ENCODE data around the gene CPA5. TPM values are rescaled to one million over a fixed set of nuclear protein-coding genes. Genes with fewer than 3 reads are reported as not detected.

Gene CPA5
- total and polyA plus RNA-seq, 9 donors = 0.55 to 6.3 (median 1.9) TPM

DNA sequence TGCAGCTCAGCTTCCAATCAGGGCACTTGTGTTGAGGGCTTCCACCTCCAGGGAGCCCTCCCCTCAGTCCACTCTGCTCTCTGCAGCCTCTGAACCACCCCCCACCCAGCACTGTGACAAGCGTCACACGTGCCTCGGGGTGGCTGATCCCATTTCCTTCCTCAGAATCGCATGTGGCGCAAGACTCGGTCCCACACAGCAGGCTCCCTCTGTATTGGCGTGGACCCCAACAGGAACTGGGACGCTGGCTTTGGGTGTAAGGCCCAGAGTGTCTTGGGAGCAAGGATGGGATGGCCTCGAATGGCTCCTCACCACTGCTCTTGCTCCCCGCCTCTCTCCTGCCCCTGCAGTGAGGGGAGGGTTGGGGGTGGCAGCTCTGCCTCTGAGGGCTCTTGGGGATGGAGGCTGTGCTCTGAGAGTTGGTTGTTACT lies 39.8 kb downstream of the CPA5 start:
- Histone ChIP-seq H3K4me1 (ENCODE audit: control insufficient read depth, insufficient read depth, low read length) (peaks cover 57% of the 10 kb centered on the region), H3K4me3 (ENCODE audit: low read length) (no peak overlapping the region), H3K27ac (ENCODE audit: low read length) (no peak overlapping the region), H3K36me3 (ENCODE audit: control insufficient read depth, insufficient read depth, low read length) (no peaks in the 10 kb centered on the region), H3K27me3 (ENCODE audit: control insufficient read depth, insufficient read depth, low read length) (no peaks in the 10 kb centered on the region), H3K9me3 (replicated peaks; ENCODE audit: control insufficient read depth, low read depth, low read length) (peaks cover 2% of the 10 kb centered on the region)
- no peak for DNase-seq
- WGBS (ENCODE audit: insufficient coverage) = 93% methylated on average over 5 of the region's 10 CpGs

- 98% methylated on average over 11 of the region's 13 CpGs for WGBS (ENCODE audit: insufficient coverage)
- Histone ChIP-seq H3K9me3 (replicated peaks; ENCODE audit: control insufficient read depth, low read depth, low read length) (peaks cover 2% of the 10 kb centered on the region), H3K4me1 (ENCODE audit: control insufficient read depth, insufficient read depth, low read length) (peaks cover 51% of the 10 kb centered on the region), H3K27me3 (ENCODE audit: control insufficient read depth, insufficient read depth, low read length) (no peaks in the 10 kb centered on the region), H3K4me3 (ENCODE audit: low read length) (no peak overlapping the region), H3K36me3 (ENCODE audit: control insufficient read depth, insufficient read depth, low read length) (no peaks in the 10 kb centered on the region), H3K27ac (ENCODE audit: low read length) (no peak overlapping the region)
- DNase-seq = no peak
Observed at GRCh38 chr7:130384841-130385599, 40.4 kb downstream of the CPA5 start.

- WGBS (ENCODE audit: insufficient coverage) = 79% methylated on average over 6 of the region's 6 CpGs
- Histone ChIP-seq H3K27me3 (ENCODE audit: control insufficient read depth, insufficient read depth, low read length) (no peaks in the 10 kb centered on the region), H3K9me3 (replicated peaks; ENCODE audit: control insufficient read depth, low read depth, low read length) (peaks cover 2% of the 10 kb centered on the region), H3K4me3 (ENCODE audit: low read length) (no peak overlapping the region), H3K27ac (ENCODE audit: low read length) (no peak overlapping the region), H3K36me3 (ENCODE audit: control insufficient read depth, insufficient read depth, low read length) (no peaks in the 10 kb centered on the region), H3K4me1 (ENCODE audit: control insufficient read depth, insufficient read depth, low read length) (peaks cover 44% of the 10 kb centered on the region)
- no peak for DNase-seq
Observed at GRCh38 chr7:130385600-130386066, 41.0 kb downstream of the CPA5 start.

DNA sequence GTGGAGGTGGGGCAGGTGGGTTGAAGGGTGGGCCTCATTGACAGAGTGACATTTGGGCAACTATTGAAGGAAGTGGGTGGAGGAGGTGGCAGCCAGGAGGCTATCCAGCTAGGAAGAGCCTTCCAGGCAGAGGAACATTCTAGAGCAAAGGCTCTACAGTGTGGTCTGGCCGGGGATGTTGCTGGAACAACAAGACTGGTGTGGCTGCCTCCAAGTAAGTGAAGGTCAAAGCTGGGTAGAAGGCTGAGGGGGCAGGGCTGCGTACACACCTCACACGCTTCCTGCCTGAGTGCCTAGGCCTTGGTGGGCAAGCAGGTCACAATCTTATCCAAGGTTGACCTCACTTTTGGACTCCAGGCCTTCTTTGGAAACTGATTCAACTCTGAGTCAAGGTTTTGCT lies 42.3 kb downstream of the CPA5 start:
- WGBS (ENCODE audit: insufficient coverage) = 91% methylated on average over 3 of the region's 3 CpGs
- DNase-seq = no peak

DNA sequence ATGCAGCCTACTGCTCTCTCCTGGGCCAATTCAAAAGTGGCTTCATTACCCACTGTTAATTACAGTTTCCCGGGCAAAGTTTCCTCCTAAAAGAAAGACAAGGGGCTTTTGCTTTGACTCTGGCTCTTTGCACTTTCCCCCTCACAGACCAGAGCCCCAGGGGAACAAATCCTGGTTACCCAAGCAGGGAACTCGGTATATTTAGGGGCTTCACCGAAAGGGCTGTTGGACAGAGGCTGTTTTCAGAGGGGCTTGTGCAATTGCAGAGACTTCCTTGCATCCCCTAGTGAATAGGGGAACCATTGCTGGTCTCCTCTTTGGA lies 42.7 kb downstream of the CPA5 start:
- WGBS (ENCODE audit: insufficient coverage) = 100% methylated on average over 1 of the region's 3 CpGs
- no peak for DNase-seq
- H3K27me3 ChIP-seq (ENCODE audit: control insufficient read depth, insufficient read depth, low read length) = no peaks in the 10 kb centered on the region
- H3K4me3 ChIP-seq (ENCODE audit: low read length) = no peak overlapping the region
- peaks cover 30% of the 10 kb centered on the region for H3K4me1 ChIP-seq (ENCODE audit: control insufficient read depth, insufficient read depth, low read length)
- H3K9me3 ChIP-seq (replicated peaks; ENCODE audit: control insufficient read depth, low read depth, low read length) = peaks cover 2% of the 10 kb centered on the region
- H3K36me3 ChIP-seq (ENCODE audit: control insufficient read depth, insufficient read depth, low read length) = no peaks in the 10 kb centered on the region
- no peak overlapping the region for H3K27ac ChIP-seq (ENCODE audit: low read length)

More for the DNA sequence above, 42.3 kb downstream of the CPA5 start:
- no peaks in the 10 kb centered on the region for H3K27me3 ChIP-seq (ENCODE audit: control insufficient read depth, insufficient read depth, low read length)
- H3K36me3 ChIP-seq (ENCODE audit: control insufficient read depth, insufficient read depth, low read length) = no peaks in the 10 kb centered on the region
- no peak overlapping the region for H3K27ac ChIP-seq (ENCODE audit: low read length)
- H3K9me3 ChIP-seq (replicated peaks; ENCODE audit: control insufficient read depth, low read depth, low read length) = peaks cover 2% of the 10 kb centered on the region
- H3K4me1 ChIP-seq (ENCODE audit: control insufficient read depth, insufficient read depth, low read length) = peaks cover 33% of the 10 kb centered on the region
- H3K4me3 ChIP-seq (ENCODE audit: low read length) = no peak overlapping the region

DNA sequence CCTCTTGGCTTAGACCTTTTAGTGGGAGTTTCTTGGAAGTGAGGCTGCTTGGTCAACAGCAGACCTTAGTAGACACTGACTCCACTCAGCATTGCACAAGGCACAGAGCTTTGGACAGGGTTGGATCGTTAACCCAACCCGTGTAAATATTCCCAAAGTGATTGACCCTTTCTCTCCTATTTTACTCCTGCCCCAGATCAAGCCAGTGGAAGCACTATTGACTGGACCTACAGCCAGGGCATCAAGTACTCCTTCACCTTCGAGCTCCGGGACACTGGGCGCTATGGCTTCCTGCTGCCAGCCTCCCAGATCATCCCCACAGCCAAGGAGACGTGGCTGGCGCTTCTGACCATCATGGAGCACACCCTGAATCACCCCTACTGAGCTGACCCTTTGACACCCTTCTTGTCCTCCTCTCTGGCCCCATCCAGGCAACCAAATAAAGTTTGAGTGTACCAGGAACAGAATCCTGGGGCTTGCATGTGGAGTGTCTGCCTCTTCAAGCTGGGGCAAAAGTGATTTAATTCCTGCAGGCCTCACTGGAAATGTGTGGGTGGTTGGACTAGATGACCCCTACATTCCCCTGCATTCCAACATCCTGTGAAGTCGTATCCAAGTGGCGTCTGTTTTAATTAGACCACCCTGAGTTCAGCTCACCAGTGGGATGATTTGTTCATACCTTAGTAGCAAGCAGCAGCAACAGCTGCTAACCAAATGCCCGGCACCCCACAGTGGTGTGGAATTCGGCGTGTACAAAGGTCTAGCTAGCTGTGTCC lies 43.2 kb downstream of the CPA5 start:
- Histone ChIP-seq H3K27ac (ENCODE audit: low read length) (no peak overlapping the region), H3K4me3 (ENCODE audit: low read length) (no peak overlapping the region), H3K27me3 (ENCODE audit: control insufficient read depth, insufficient read depth, low read length) (no peaks in the 10 kb centered on the region), H3K36me3 (ENCODE audit: control insufficient read depth, insufficient read depth, low read length) (no peaks in the 10 kb centered on the region), H3K4me1 (ENCODE audit: control insufficient read depth, insufficient read depth, low read length) (peaks cover 33% of the 10 kb centered on the region), H3K9me3 (replicated peaks; ENCODE audit: control insufficient read depth, low read depth, low read length) (peaks cover 2% of the 10 kb centered on the region)
- no peak for DNase-seq
- WGBS (ENCODE audit: insufficient coverage) = 82% methylated on average over 7 of the region's 12 CpGs

DNA sequence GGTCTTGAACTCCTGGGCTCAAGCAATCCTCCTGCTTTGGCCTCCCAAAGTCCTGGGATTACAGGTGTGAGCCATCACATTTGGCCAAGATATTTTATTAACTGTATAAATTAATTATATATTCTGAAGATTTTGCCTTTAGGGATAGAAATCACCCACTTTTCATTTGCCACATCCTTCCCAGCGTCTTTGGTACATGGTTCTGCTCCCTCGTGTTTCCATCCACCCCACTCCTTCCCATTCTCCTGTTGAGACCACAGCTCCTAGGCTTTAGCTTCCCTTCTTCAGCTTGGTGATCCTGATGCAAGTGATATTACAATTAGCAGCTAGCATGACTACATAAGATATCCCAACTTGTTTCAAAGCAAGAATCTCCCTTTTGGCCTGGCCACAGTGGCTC lies 44.1 kb downstream of the CPA5 start:
- no peak overlapping the region for H3K27ac ChIP-seq (ENCODE audit: low read length)
- H3K4me3 ChIP-seq (ENCODE audit: low read length) = no peak overlapping the region
- peaks cover 41% of the 10 kb centered on the region for H3K4me1 ChIP-seq (ENCODE audit: control insufficient read depth, insufficient read depth, low read length)
- no peaks in the 10 kb centered on the region for H3K36me3 ChIP-seq (ENCODE audit: control insufficient read depth, insufficient read depth, low read length)
- H3K27me3 ChIP-seq (ENCODE audit: control insufficient read depth, insufficient read depth, low read length) = no peaks in the 10 kb centered on the region
- WGBS (ENCODE audit: insufficient coverage) = 50% methylated on average over 2 of the region's 2 CpGs
- DNase-seq = no peak
- peaks cover 2% of the 10 kb centered on the region for H3K9me3 ChIP-seq (replicated peaks; ENCODE audit: control insufficient read depth, low read depth, low read length)

GRCh38 chr7:130390486-130390885 lies 45.9 kb downstream of the CPA5 start:
- H3K36me3 ChIP-seq (ENCODE audit: control insufficient read depth, insufficient read depth, low read length) = no peaks in the 10 kb centered on the region
- H3K27ac ChIP-seq (ENCODE audit: low read length) = no peak overlapping the region
- H3K4me3 ChIP-seq (ENCODE audit: low read length) = no peak overlapping the region
- peaks cover 39% of the 10 kb centered on the region for H3K4me1 ChIP-seq (ENCODE audit: control insufficient read depth, insufficient read depth, low read length)
- no peaks in the 10 kb centered on the region for H3K27me3 ChIP-seq (ENCODE audit: control insufficient read depth, insufficient read depth, low read length)
- WGBS (ENCODE audit: insufficient coverage) = no CpG with 5 or more reads among the region's 1 CpG
- peaks cover 2% of the 10 kb centered on the region for H3K9me3 ChIP-seq (replicated peaks; ENCODE audit: control insufficient read depth, low read depth, low read length)
- no peak for DNase-seq

- H3K27me3 ChIP-seq (ENCODE audit: control insufficient read depth, insufficient read depth, low read length) = no peaks in the 10 kb centered on the region
- peak overlapping the region; percentile 81 for H3K27ac ChIP-seq (ENCODE audit: low read length)
- H3K4me3 ChIP-seq (ENCODE audit: low read length) = no peak overlapping the region
- peak; percentile 89 for DNase-seq
- peaks cover 2% of the 10 kb centered on the region for H3K9me3 ChIP-seq (replicated peaks; ENCODE audit: control insufficient read depth, low read depth, low read length)
- H3K36me3 ChIP-seq (ENCODE audit: control insufficient read depth, insufficient read depth, low read length) = peaks cover 4% of the 10 kb centered on the region
- H3K4me1 ChIP-seq (ENCODE audit: control insufficient read depth, insufficient read depth, low read length) = peaks cover 37% of the 10 kb centered on the region
- 29% methylated on average over 1 of the region's 5 CpGs for WGBS (ENCODE audit: insufficient coverage)
Observed at GRCh38 chr7:130393101-130393561, 48.5 kb downstream of the CPA5 start.

DNA sequence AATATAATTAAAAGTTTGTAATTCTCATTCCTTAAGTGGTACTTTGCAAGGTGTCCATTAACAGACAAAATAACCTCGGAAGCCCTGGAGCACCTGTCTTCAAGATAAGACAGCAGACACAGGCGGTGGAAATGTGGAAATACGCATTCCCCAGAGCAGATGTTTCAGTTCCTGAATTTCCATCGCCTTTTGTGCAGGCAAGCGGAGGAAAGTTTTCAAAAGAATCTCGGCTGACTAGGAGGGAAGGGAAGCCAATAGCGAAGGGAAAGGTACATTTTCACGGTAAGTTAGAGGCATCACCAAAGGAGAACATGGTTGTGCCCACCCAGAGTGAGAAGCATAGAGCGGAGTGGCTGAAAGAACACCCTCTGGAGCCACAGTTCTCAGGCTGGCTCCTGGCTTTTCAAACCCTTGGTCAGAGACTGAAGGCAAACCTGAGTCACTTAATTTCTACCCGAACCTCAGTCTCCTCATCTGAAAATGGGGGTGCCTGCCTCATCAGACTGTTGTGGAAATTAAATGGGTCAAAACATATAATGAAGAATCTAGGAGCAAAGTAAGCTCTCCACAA lies 49.3 kb downstream of the CPA5 start:
- Histone ChIP-seq H3K4me1 (ENCODE audit: control insufficient read depth, insufficient read depth, low read length) (peaks cover 44% of the 10 kb centered on the region), H3K9me3 (replicated peaks; ENCODE audit: control insufficient read depth, low read depth, low read length) (no peaks in the 10 kb centered on the region), H3K27me3 (ENCODE audit: control insufficient read depth, insufficient read depth, low read length) (no peaks in the 10 kb centered on the region), H3K4me3 (ENCODE audit: low read length) (no peak overlapping the region), H3K36me3 (ENCODE audit: control insufficient read depth, insufficient read depth, low read length) (peaks cover 12% of the 10 kb centered on the region), H3K27ac (ENCODE audit: low read length) (peak overlapping the region; percentile 81)
- WGBS (ENCODE audit: insufficient coverage) = 39% methylated on average over 9 of the region's 10 CpGs
- peak; percentile 80 for DNase-seq
